HTERT RPE-1 (cell line): ENCODE measurements around the gene NEU1.
"Not testable (repeated sequence)": the region's sequence is repeated elsewhere in the genome, so short reads cannot be mapped to it uniquely, and the experiment has no call there.

Experiments
- in situ Hi-C: fragments of 300-500 bp; cut with MboI; formaldehyde crosslinking; loops from 4 replicates; pipeline ENCODE4 v1.14.3; 2020; ENCODE audit warnings: low sequenced_read_pairs

NEU1 gene

DNA sequence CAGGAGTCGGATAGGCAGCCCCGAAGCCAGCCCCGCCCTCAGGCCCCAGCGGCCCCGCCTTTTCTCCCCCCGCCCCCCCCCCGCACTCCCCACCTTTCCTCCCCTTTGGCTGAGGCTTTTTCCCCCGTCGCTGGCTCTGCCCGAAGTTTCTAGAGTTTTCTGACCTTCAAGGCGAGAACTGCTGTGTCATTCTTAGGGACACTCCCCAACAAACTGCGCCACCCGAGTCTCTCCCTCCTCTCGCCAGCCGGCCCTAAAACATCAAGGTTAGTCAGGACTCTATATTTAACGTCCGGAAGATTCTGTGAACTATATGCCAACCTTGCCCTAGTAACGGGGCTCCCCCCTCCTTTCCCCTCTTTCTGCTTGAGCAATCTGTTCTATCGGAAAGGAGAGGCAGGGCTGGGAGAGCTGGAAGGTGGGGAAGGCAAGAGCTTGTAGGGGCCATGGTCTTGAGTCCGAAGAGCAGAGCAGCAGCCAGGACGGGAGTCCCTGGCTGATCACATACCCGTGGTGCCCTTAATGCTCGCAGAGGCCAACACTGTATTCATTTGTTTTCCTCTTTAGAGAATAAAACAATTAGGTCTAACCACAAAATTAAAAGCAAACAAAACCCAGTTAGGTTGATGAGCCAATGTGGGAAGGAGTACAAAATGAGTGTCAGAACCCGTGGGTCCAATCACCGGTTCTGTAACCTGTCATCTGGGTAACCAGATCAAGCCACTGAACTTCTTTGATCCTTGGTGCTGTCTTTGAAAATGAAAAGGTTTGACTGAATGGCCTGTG is 40.4 kb downstream of the NEU1 start:
- in situ Hi-C loops, result no loop called here

GRCh38 chr6:31821301-31822035 is 41.2 kb downstream of the NEU1 start:
- in situ Hi-C loops, result no loop called here

DNA sequence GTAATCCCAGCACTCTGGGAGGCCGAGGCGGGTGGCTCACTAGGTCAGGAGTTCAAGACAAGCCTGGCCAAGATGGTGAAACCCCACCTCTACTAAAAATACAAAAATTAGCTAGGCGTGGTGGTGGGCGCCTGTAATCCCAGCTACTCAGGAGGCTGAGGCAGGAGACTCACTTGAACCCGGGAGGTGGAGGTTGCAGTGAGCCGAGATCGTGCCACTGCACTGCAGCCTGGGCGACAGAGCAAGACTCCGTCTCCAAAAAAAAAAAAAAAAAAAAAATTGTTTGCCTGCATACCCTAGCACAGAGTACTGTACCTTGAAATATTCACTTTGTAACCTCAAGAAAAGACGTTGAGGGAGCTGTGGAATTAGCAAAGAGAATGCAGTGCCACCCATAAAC is 42.2 kb downstream of the NEU1 start:
- in situ Hi-C loops, result not testable (repeated sequence)

GRCh38 chr6:31819871-31820299 is 42.7 kb downstream of the NEU1 start:
- in situ Hi-C loops, result no loop called here

DNA sequence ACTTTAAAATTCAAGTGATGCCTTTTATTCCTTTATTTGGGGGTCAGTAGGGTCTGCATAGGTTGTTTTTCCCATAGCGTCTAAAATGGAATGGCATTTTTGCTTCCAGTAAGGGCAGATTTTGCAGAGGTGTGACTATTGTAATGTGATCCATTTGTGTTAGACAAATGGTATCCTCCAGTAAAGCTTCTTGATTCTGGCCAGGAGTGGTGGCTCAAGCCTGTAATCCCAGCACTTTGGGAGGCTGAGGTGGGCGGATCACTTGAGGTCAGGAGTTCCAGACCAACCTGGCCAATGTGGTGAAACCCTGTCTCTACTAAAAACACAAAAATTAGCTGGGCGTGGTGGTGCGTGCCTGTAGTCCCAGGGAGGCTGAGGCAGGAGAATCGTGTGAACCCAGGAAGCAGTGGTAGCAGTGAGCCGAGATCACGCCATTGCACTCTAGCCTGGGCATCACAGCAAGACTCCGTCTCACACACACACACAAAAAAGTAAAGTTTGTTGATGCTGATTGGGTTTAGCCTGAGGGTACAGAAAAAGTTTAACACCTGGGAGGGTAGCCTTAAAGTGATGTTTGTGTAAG is 44.6 kb downstream of the NEU1 start:
- in situ Hi-C loops, result not testable (repeated sequence)

DNA sequence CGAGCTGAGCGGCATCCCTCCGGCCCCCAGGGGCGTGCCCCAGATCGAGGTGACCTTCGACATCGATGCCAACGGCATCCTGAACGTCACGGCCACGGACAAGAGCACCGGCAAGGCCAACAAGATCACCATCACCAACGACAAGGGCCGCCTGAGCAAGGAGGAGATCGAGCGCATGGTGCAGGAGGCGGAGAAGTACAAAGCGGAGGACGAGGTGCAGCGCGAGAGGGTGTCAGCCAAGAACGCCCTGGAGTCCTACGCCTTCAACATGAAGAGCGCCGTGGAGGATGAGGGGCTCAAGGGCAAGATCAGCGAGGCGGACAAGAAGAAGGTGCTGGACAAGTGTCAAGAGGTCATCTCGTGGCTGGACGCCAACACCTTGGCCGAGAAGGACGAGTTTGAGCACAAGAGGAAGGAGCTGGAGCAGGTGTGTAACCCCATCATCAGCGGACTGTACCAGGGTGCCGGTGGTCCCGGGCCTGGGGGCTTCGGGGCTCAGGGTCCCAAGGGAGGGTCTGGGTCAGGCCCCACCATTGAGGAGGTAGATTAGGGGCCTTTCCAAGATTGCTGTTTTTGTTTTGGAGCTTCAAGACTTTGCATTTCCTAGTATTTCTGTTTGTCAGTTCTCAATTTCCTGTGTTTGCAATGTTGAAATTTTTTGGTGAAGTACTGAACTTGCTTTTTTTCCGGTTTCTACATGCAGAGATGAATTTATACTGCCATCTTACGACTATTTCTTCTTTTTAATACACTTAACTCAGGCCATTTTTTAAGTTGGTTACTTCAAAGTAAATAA is 45.3 kb downstream of the NEU1 start:
- in situ Hi-C loops, result not testable (repeated sequence)

DNA sequence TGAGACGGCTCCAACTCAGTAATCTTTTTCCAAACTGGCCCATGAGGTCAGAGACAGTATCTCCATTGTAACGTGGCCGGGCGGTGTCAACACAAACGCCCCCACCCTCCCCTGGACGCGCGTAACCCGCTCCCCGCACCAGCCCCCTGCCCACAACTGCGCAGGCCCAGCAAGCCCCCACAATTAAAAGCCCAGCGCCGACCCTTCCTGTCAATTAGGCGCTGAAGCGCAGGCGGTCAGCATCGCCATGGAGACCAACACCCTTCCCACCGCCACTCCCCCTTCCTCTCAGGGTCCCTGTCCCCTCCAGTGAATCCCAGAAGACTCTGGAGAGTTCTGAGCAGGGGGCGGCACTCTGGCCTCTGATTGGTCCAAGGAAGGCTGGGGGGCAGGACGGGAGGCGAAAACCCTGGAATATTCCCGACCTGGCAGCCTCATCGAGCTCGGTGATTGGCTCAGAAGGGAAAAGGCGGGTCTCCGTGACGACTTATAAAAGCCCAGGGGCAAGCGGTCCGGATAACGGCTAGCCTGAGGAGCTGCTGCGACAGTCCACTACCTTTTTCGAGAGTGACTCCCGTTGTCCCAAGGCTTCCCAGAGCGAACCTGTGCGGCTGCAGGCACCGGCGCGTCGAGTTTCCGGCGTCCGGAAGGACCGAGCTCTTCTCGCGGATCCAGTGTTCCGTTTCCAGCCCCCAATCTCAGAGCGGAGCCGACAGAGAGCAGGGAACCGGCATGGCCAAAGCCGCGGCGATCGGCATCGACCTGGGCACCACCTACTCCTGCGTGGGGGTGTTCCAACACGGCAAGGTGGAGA is 47.4 kb downstream of the NEU1 start, which contains the start of the genes HSPA1A and HSPA1L:
HSPA1A (plus strand) TSS at position 519 of the 814 bp plus-strand sequence; CDS start at position 733, 214 bp downstream.
HSPA1L (minus strand) TSS at position 259 of the 814 bp plus-strand sequence. CDS start 3,311 bp downstream, outside the sequence.
- in situ Hi-C loops, result no loop called here

DNA sequence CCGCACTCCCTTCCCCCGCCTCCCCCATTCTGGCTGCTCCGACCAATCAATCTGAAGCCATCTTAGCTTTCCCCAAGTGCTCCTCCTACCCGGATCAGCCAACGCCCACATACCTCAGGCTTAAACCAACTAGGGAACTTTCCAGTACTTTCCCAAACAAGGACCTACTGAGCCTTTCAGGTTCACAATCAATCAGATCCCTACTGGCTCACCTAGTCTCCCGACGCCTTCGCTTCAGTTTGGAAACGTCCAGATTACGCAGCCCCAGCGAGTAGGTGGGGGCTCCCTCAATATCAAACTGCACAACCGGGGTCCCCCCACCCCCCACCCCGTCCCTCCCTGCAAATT is 48.0 kb downstream of the NEU1 start:
- in situ Hi-C loops, result no loop called here

DNA sequence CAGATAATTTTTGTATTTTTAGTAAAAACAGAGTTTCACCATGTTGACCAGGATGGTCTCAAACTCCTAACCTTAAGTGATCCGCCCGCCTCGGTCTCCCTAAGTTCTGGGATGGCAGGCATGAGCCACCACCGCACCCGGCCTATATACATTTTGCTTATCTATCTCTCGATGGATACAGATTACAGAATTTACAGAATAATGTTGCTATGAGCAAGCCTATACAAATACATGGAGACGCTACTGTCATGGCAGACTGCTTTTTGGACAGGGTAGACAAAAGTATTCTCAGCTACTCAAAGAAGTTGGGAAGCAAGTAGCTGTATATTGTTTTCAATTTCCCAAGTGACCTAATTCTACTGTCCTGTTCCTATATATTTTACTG is 49.2 kb downstream of the NEU1 start:
- in situ Hi-C loops, result no loop called here

- in situ Hi-C loops, result no loop called here
Observed at GRCh38 chr6:31811645-31812044, 51.0 kb downstream of the NEU1 start.

- in situ Hi-C loops, result not testable (repeated sequence)
Observed at GRCh38 chr6:31808599-31808998, 54.0 kb downstream of the NEU1 start.
